ENCODE results near the gene STPG1.
A peak's percentile ranks its signal among the peaks of the same experiment; 100 is the strongest.

The STPG1 gene

DNA sequence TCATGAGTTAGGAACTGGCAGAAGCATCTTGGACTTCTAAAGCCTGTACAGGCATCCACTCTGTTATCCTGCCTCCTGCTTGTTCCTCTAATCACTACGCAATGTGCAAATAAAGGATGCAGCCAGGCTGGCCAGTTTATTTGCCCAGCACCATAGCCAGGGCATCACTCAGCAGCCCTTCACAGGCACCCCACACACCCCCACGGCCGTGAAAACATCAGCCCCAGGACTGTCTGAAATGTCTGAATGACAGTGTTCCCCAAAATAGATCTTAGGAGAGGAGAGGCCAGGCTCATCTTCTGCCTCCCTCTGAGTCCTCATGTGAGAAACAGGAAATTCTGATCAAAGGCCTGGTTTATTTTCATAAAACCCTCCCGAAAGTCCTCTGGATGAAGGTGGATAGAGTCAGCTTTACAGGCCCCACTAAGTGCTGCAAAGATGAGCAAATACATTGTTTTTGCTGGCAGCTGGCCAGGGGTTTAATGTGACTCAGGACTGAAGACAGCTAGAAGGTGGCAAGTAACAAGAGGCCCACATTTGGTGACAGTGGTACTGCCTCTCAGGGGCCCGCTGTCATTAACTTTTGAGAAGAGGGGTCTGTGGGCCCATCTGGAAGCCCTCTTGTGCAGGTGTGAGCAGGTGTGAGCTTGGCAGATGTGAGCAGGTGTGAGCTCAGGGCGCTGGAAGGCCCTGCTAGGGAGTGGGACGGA is 61.5 kb downstream of the STPG1 start:
- peaks cover 30% of the 10 kb centered on the region for H3K4me1 ChIP-seq (ENCODE audit: low read length)
- H3K4me2 ChIP-seq (ENCODE audit: low read depth, low read length): 0 out of 2 replicates have a peak overlapping the region, but pooled peaks have one; percentile 18
- DNase-seq: no peak
- peaks cover 11% of the 10 kb centered on the region for H3F3A ChIP-seq (ENCODE audit: insufficient read depth, low read length)
- H3K36me3 ChIP-seq (replicated peaks; ENCODE audit: insufficient read depth, low read length): no peaks in the 10 kb centered on the region; the same call in 1 of the 2 replicates
- no peaks in the 10 kb centered on the region for H3K79me2 ChIP-seq (ENCODE audit: low read length)
- H3K9me2 ChIP-seq (replicated peaks; ENCODE audit: insufficient read depth, low read length): no peaks in the 10 kb centered on the region
- no peaks in the 10 kb centered on the region for H3K27me3 ChIP-seq (replicated peaks; ENCODE audit: insufficient read depth, low read length)
- no peak overlapping the region for H3K4me3 ChIP-seq (ENCODE audit: low read length)
- peak overlapping the region; percentile 56; the same call in 1 of the 2 replicates for H3K27ac ChIP-seq (ENCODE audit: low read length)
- TF ChIP-seq EZH2 (optimal IDR thresholded peaks at IDR 0.05; ENCODE audit: low read depth, low read length) (no peak), EZH2phosphoT487 (IDR thresholded peaks at IDR 0.05; ENCODE audit: low read length) (no peak)
- TF ChIP-seq, protein P1, sequence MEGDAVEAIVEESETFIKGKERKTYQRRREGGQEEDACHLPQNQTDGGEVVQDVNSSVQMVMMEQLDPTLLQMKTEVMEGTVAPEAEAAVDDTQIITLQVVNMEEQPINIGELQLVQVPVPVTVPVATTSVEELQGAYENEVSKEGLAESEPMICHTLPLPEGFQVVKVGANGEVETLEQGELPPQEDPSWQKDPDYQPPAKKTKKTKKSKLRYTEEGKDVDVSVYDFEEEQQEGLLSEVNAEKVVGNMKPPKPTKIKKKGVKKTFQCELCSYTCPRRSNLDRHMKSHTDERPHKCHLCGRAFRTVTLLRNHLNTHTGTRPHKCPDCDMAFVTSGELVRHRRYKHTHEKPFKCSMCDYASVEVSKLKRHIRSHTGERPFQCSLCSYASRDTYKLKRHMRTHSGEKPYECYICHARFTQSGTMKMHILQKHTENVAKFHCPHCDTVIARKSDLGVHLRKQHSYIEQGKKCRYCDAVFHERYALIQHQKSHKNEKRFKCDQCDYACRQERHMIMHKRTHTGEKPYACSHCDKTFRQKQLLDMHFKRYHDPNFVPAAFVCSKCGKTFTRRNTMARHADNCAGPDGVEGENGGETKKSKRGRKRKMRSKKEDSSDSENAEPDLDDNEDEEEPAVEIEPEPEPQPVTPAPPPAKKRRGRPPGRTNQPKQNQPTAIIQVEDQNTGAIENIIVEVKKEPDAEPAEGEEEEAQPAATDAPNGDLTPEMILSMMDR (IDR thresholded peaks at IDR 0.05; ENCODE audit: low read length): no peak
- no peaks in the 10 kb centered on the region for H3K9me3 ChIP-seq (replicated peaks; ENCODE audit: insufficient read depth, low read length)
- H4K20me1 ChIP-seq (ENCODE audit: insufficient read depth, low read length): no peaks in the 10 kb centered on the region
- H2AFZ ChIP-seq (ENCODE audit: low read length): no peak overlapping the region
- no peak overlapping the region for H3K9ac ChIP-seq (ENCODE audit: low read length)

DNA sequence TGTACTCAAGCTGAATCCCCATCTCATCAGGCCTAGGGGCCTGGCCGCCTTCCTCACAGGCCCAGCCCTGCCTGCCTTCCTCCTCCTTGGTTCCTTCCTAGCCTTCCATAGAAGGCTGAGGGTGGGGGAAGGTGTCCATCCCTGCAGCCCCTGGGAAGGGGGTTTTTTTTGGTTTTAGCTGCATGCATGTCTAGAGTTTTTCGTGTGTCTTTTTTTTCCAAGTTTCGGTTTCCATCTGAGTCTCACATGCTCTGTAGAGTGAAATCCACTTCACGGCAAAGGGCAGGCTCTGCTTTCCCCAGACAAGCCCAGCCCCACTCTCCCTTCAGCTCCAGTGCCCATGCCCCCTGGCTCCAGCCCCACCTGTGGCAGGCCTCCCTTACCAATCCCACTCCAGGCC is 62.3 kb downstream of the STPG1 start:
- H3K4me2 ChIP-seq (ENCODE audit: low read depth, low read length): peak overlapping the region; percentile 37; the same call in 1 of the 2 replicates
- H3K27me3 ChIP-seq (replicated peaks; ENCODE audit: insufficient read depth, low read length): no peaks in the 10 kb centered on the region
- TF ChIP-seq, protein P1 (IDR thresholded peaks at IDR 0.05; ENCODE audit: low read length): no peak
- TF ChIP-seq EZH2phosphoT487 (IDR thresholded peaks at IDR 0.05; ENCODE audit: low read length) (no peak), EZH2 (optimal IDR thresholded peaks at IDR 0.05; ENCODE audit: low read depth, low read length) (no peak)
- no peaks in the 10 kb centered on the region for H3K9me3 ChIP-seq (replicated peaks; ENCODE audit: insufficient read depth, low read length)
- peak overlapping the region; percentile 24; the same call in 1 of the 2 replicates for H3K9ac ChIP-seq (ENCODE audit: low read length)
- no peaks in the 10 kb centered on the region for H3K9me2 ChIP-seq (replicated peaks; ENCODE audit: insufficient read depth, low read length)
- H4K20me1 ChIP-seq (ENCODE audit: insufficient read depth, low read length): no peaks in the 10 kb centered on the region
- H3K36me3 ChIP-seq (replicated peaks; ENCODE audit: insufficient read depth, low read length): no peaks in the 10 kb centered on the region; the same call in 1 of the 2 replicates
- H3F3A ChIP-seq (ENCODE audit: insufficient read depth, low read length): peaks cover 11% of the 10 kb centered on the region
- no peak overlapping the region for H3K4me3 ChIP-seq (ENCODE audit: low read length)
- peak; percentile 54 for DNase-seq
- no peaks in the 10 kb centered on the region for H3K79me2 ChIP-seq (ENCODE audit: low read length)
- H3K4me1 ChIP-seq (ENCODE audit: low read length): peaks cover 30% of the 10 kb centered on the region
- H3K27ac ChIP-seq (ENCODE audit: low read length): peak overlapping the region; percentile 56; the same call in 1 of the 2 replicates
- H2AFZ ChIP-seq (ENCODE audit: low read length): 0 out of 2 replicates have a peak overlapping the region, but pooled peaks have one; percentile 9

DNA sequence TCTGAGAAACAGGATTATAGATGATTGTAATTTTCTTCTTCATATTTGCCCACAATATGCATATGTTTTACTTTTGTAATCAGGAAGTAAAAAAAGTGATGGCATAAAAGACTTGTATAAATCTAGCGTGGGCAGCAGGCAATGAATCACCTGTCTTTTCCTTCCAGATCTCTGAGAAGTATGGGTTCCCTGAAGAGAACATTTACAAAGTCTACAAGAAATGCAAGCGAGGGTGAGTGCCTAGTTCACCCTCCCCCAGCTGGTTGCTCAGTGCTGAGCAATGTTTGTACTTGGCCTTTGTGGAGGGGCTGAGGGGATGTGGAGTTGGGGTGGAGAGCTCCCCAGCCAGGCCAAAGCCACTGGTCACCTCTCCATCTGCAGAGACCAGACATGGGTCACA is 63.7 kb downstream of the STPG1 start:
- no peaks in the 10 kb centered on the region for H3K79me2 ChIP-seq (ENCODE audit: low read length)
- H3K27me3 ChIP-seq (replicated peaks; ENCODE audit: insufficient read depth, low read length): no peaks in the 10 kb centered on the region
- no peaks in the 10 kb centered on the region for H3K9me3 ChIP-seq (replicated peaks; ENCODE audit: insufficient read depth, low read length)
- peaks cover 30% of the 10 kb centered on the region for H3K4me1 ChIP-seq (ENCODE audit: low read length)
- H3K4me3 ChIP-seq (ENCODE audit: low read length): no peak overlapping the region
- no peak overlapping the region for H3K27ac ChIP-seq (ENCODE audit: low read length)
- TF ChIP-seq, protein P1 (IDR thresholded peaks at IDR 0.05; ENCODE audit: low read length): no peak
- TF ChIP-seq EZH2 (optimal IDR thresholded peaks at IDR 0.05; ENCODE audit: low read depth, low read length): no peak
- no peak for TF ChIP-seq EZH2phosphoT487 (IDR thresholded peaks at IDR 0.05; ENCODE audit: low read length)
- H2AFZ ChIP-seq (ENCODE audit: low read length): no peak overlapping the region
- H3K9ac ChIP-seq (ENCODE audit: low read length): no peak overlapping the region
- DNase-seq: no peak
- no peak overlapping the region for H3K4me2 ChIP-seq (ENCODE audit: low read depth, low read length)
- peaks cover 11% of the 10 kb centered on the region for H3F3A ChIP-seq (ENCODE audit: insufficient read depth, low read length)
- no peaks in the 10 kb centered on the region for H3K36me3 ChIP-seq (replicated peaks; ENCODE audit: insufficient read depth, low read length)
- no peaks in the 10 kb centered on the region for H4K20me1 ChIP-seq (ENCODE audit: insufficient read depth, low read length)
- no peaks in the 10 kb centered on the region for H3K9me2 ChIP-seq (replicated peaks; ENCODE audit: insufficient read depth, low read length)
